Measurements from ENCODE around the gene TMEM187.
A peak's percentile ranks its signal among the peaks of the same experiment; 100 is the strongest.

DNA sequence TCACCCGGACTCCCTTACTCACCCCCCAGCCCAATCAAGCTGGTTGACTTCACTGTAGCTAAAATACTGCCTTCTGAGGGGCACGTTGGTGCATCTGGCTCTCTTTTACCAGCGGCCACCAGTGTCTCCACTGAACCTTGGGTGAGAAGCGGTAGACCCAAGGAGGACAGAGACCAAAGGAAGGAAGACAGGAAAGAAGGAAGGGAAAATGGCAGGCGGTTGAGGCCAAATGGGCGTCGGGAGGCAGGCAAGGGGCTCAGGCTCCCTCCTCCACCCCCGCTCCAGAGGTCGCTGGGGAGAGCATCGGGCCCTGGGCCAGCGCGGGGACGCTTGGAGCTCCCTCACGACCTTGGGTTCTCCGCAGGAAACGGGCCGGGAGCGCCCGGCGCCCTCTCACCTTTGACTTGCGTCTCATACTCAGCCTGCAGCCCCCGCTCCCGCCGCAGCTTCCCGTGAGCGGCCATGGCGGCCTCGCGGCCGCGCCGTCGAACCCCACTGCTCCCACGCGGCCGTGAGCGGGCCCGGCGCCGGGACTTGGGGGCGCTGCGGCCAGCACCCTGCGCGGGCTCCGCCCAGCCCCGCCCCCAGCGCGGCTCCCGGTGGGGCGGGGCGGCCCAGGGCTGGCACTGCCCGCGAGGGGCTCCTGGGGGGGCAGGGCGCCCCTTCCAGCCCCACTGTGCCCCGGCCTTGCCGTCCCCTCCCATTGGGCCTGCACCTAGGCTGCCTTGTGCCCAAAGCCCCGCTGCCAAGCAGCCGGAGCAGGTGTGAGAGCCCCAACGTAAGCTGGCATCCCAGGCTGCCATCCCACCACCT lies 46.6 kb upstream of the TMEM187 start, which contains the start of gene ARHGAP4:
- TF ChIP-seq, protein P1, sequence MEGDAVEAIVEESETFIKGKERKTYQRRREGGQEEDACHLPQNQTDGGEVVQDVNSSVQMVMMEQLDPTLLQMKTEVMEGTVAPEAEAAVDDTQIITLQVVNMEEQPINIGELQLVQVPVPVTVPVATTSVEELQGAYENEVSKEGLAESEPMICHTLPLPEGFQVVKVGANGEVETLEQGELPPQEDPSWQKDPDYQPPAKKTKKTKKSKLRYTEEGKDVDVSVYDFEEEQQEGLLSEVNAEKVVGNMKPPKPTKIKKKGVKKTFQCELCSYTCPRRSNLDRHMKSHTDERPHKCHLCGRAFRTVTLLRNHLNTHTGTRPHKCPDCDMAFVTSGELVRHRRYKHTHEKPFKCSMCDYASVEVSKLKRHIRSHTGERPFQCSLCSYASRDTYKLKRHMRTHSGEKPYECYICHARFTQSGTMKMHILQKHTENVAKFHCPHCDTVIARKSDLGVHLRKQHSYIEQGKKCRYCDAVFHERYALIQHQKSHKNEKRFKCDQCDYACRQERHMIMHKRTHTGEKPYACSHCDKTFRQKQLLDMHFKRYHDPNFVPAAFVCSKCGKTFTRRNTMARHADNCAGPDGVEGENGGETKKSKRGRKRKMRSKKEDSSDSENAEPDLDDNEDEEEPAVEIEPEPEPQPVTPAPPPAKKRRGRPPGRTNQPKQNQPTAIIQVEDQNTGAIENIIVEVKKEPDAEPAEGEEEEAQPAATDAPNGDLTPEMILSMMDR (IDR thresholded peaks at IDR 0.05): no peak
- peak; percentile 14 for TF ChIP-seq EZH2 (IDR thresholded peaks at IDR 0.05)

Measured in neural progenitor cell (in vitro differentiated cells).